Loucy (cell line): Measurements from ENCODE around the gene YIPF5.

ENCODE experiments used
- EZH2phosphoT487 ChIP-seq: fragments of 200-600 bp; IDR thresholded peaks from 2 replicates; pipeline ENCODE4 v1.6.1; 2018; ENCODE audit warnings: antibody characterized with exemption, mild to moderate bottlenecking, moderate library complexity, borderline replicate concordance
- TF ChIP-seq, protein P1 (sequence below): fragments of 200-600 bp; sonication (generic); conservative IDR thresholded peaks from 2 replicates; pipeline ENCODE4 v1.5.1; 2014; ENCODE audit warnings: mild to moderate bottlenecking, antibody characterized with exemption, low read length

DNA sequence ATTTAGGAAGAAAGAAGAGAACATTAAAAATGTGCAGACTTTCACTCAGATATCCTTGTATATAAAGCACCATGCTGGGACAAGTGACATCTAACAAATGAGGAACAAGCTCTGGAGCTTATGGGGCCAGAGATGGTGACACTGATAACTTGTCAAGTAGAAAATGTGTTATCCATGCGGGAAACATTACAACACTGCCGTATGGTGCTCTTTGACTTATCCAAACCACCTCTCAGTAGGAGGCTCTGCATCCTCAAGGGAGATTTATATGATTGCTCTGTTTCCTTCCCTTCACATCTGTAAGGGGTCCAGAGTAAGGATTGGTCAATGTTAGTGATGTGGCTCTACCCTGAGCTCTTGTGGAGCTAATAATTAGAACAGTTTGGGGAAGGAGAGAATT is 23.7 kb upstream of the YIPF5 start:
- TF ChIP-seq, protein P1, sequence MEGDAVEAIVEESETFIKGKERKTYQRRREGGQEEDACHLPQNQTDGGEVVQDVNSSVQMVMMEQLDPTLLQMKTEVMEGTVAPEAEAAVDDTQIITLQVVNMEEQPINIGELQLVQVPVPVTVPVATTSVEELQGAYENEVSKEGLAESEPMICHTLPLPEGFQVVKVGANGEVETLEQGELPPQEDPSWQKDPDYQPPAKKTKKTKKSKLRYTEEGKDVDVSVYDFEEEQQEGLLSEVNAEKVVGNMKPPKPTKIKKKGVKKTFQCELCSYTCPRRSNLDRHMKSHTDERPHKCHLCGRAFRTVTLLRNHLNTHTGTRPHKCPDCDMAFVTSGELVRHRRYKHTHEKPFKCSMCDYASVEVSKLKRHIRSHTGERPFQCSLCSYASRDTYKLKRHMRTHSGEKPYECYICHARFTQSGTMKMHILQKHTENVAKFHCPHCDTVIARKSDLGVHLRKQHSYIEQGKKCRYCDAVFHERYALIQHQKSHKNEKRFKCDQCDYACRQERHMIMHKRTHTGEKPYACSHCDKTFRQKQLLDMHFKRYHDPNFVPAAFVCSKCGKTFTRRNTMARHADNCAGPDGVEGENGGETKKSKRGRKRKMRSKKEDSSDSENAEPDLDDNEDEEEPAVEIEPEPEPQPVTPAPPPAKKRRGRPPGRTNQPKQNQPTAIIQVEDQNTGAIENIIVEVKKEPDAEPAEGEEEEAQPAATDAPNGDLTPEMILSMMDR: no peak
- no peak for TF ChIP-seq EZH2phosphoT487
